ENCODE measurements around the gene HS6ST1.
A peak's percentile ranks its signal among the peaks of the same experiment; 100 is the strongest.

The HS6ST1 gene

GRCh38 chr2:128314348-128315121 lies 4.1 kb downstream of the HS6ST1 start:
- no peak overlapping the region for H3K4me3 ChIP-seq
- peaks cover 4% of the 10 kb centered on the region; the same call in 1 of the 2 replicates for H3K4me1 ChIP-seq
- no peak for DNase-seq (ENCODE audit: low spot score in 2 of 2)
- no peaks in the 10 kb centered on the region for H3K9me3 ChIP-seq
- in situ Hi-C loops (cut with MboI; ENCODE audit: low sequenced_read_pairs), result no loop called here
- H3K27me3 ChIP-seq (ENCODE audit: low read depth), result no peaks in the 10 kb centered on the region
- H3K36me3 ChIP-seq (replicated peaks), result peaks cover under 1% of the 10 kb centered on the region

GRCh38 chr2:128313931-128314347 lies 4.7 kb downstream of the HS6ST1 start:
- peaks cover 7% of the 10 kb centered on the region for H3K36me3 ChIP-seq (replicated peaks)
- in situ Hi-C loops (cut with MboI; ENCODE audit: low sequenced_read_pairs), result no loop called here
- no peaks in the 10 kb centered on the region for H3K27me3 ChIP-seq (ENCODE audit: low read depth)
- no peaks in the 10 kb centered on the region for H3K9me3 ChIP-seq
- peaks cover 4% of the 10 kb centered on the region; the same call in 1 of the 2 replicates for H3K4me1 ChIP-seq
- H3K4me3 ChIP-seq, result no peak overlapping the region
- no peak for DNase-seq (ENCODE audit: low spot score in 2 of 2)

GRCh38 chr2:128313091-128313836 lies 5.4 kb downstream of the HS6ST1 start:
- Histone ChIP-seq H3K27me3 (ENCODE audit: low read depth) (no peaks in the 10 kb centered on the region), H3K4me1 (peaks cover 4% of the 10 kb centered on the region; the same call in 1 of the 2 replicates), H3K36me3 (replicated peaks) (peaks cover 8% of the 10 kb centered on the region), H3K4me3 (no peak overlapping the region), H3K9me3 (no peaks in the 10 kb centered on the region)
- in situ Hi-C loops (cut with MboI; ENCODE audit: low sequenced_read_pairs), result no loop called here
- peak; percentile 15 to 54 for DNase-seq (ENCODE audit: low spot score in 2 of 2)

DNA sequence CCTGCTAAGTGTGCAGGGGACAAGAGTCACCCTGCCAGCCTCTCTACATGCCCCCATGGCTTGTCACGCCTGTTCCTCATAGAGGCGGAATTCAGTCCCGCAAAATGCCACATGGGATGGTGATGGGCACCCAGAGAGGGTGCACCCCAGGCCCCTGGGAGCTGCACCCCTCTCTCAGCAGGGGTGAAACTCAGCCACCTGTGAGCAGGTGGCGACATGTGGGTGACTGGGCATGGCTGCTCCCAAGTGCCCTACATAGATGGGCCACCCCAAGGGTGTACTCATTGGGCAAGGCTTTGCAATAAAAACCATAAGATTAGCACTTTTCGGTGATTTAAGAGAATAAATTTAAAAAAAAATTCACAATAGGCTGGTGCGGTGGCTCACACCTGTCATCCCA lies 6.3 kb downstream of the HS6ST1 start:
- H3K4me3 ChIP-seq, result no peak overlapping the region
- no peak for DNase-seq (ENCODE audit: low spot score in 2 of 2)
- no peaks in the 10 kb centered on the region for H3K9me3 ChIP-seq
- H3K36me3 ChIP-seq (replicated peaks), result peaks cover 11% of the 10 kb centered on the region
- in situ Hi-C loops (cut with MboI; ENCODE audit: low sequenced_read_pairs), result no loop called here
- H3K4me1 ChIP-seq, result peaks cover 4% of the 10 kb centered on the region; the same call in 1 of the 2 replicates
- no peaks in the 10 kb centered on the region for H3K27me3 ChIP-seq (ENCODE audit: low read depth)

DNA sequence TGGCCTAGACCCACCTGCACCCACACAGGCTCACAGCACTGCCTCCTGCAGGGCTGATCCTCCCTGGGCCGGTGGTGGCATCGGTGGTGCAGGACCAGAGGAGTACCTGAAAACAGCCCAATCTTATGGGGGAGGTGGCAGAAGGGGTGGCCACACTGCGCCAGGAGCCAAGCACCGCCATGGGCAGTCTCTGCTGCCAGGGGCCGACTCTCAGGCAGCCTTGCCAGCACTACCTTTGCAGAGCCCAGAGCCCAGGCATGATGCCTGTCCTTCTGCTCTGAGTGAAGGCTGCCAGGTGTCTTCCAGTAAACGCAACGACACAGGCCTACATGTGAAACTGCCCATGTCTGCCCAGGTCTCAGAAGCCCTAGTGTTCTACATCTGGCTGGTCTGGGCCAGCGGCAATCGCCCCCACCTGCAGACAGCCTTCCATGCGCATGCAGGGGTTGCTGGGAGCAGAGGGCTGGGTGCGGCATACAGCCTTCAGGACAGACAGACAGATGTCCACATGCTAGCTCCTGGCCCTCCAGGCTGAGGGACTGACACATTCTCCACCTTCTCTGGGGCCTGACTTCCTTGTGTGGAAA lies 6.8 kb downstream of the HS6ST1 start:
- in situ Hi-C loops (cut with MboI; ENCODE audit: low sequenced_read_pairs), result no loop called here
- Histone ChIP-seq H3K4me3 (no peak overlapping the region), H3K9me3 (no peaks in the 10 kb centered on the region), H3K27me3 (ENCODE audit: low read depth) (no peaks in the 10 kb centered on the region), H3K4me1 (peaks cover 4% of the 10 kb centered on the region; the same call in 1 of the 2 replicates), H3K36me3 (replicated peaks) (peaks cover 11% of the 10 kb centered on the region)
- DNase-seq (ENCODE audit: low spot score in 2 of 2), result no peak

- no peaks in the 10 kb centered on the region for H3K27me3 ChIP-seq (ENCODE audit: low read depth)
- DNase-seq (ENCODE audit: low spot score in 2 of 2), result no peak
- H3K4me3 ChIP-seq, result no peak overlapping the region
- no peaks in the 10 kb centered on the region; the same call in 1 of the 2 replicates for H3K4me1 ChIP-seq
- peaks cover 11% of the 10 kb centered on the region for H3K36me3 ChIP-seq (replicated peaks)
- no peaks in the 10 kb centered on the region for H3K9me3 ChIP-seq
- in situ Hi-C loops (cut with MboI; ENCODE audit: low sequenced_read_pairs), result no loop called here
These were observed 7.4 kb downstream of the HS6ST1 start for GRCh38 chr2:128311216-128311754.

DNA sequence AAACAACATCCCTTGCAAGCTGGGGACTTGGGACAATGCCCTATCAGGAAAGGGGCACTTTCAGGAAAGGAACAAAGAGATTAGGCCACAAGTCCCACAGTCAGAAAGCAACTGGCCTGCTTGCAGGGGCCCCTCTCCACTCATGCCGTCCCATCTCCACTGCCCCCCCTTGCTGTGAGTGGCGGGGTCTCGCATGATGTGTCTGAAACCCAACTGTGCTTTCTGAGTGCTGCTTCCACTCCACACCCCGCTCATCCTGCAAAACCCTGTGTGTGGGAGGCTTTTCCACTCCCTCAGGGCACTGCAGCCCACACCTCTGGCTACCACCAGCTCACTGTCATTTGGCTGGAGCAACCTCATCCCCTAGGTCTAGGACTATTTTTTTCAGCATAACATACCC lies 7.9 kb downstream of the HS6ST1 start:
- Histone ChIP-seq H3K9me3 (no peaks in the 10 kb centered on the region), H3K27me3 (ENCODE audit: low read depth) (no peaks in the 10 kb centered on the region), H3K4me3 (no peak overlapping the region), H3K36me3 (replicated peaks) (peaks cover 11% of the 10 kb centered on the region), H3K4me1 (peaks cover under 1% of the 10 kb centered on the region)
- DNase-seq (ENCODE audit: low spot score in 2 of 2), result no peak
- in situ Hi-C loops (cut with MboI; ENCODE audit: low sequenced_read_pairs), result no loop called here

- H3K36me3 ChIP-seq (replicated peaks), result peaks cover 11% of the 10 kb centered on the region
- DNase-seq (ENCODE audit: low spot score in 2 of 2), result peak in 1 of 2 experiments; percentile 5
- no peaks in the 10 kb centered on the region for H3K9me3 ChIP-seq
- no peaks in the 10 kb centered on the region for H3K27me3 ChIP-seq (ENCODE audit: low read depth)
- in situ Hi-C loops (cut with MboI; ENCODE audit: low sequenced_read_pairs), result no loop called here
- H3K4me3 ChIP-seq, result no peak overlapping the region
- H3K4me1 ChIP-seq, result peaks cover 6% of the 10 kb centered on the region
These were observed 8.5 kb downstream of the HS6ST1 start for GRCh38 chr2:128310094-128310716.

GRCh38 chr2:128309280-128310093 lies 9.2 kb downstream of the HS6ST1 start:
- Histone ChIP-seq H3K9me3 (no peaks in the 10 kb centered on the region), H3K4me1 (peaks cover 12% of the 10 kb centered on the region), H3K27me3 (ENCODE audit: low read depth) (no peaks in the 10 kb centered on the region), H3K4me3 (no peak overlapping the region), H3K36me3 (replicated peaks) (peaks cover 11% of the 10 kb centered on the region)
- in situ Hi-C loops (cut with MboI; ENCODE audit: low sequenced_read_pairs), result no loop called here
- DNase-seq (ENCODE audit: low spot score in 2 of 2), result peak in 1 of 2 experiments; percentile 5

DNA sequence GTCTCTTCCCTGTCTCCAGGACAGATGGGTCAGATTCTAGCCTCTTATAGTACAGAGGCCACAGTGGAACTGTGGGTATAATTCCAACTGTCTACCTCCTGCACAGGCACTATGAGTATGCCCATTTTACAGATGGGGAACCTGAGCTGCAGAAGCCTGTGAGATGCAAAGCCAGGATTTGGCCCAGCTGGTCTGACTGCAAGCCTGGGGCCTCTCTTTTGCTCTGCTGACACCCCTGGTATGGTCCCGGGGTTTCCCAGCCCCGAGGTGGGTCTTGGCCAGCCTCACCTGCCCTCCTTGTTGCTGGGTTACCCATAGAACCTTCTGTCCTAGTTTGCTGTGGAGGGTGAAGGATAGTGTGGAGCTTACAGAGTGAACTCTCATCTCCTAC lies 9.8 kb downstream of the HS6ST1 start:
- Histone ChIP-seq H3K36me3 (replicated peaks) (peaks cover 11% of the 10 kb centered on the region), H3K27me3 (ENCODE audit: low read depth) (no peaks in the 10 kb centered on the region)
- in situ Hi-C loops (cut with MboI; ENCODE audit: low sequenced_read_pairs), result no loop called here

DNA sequence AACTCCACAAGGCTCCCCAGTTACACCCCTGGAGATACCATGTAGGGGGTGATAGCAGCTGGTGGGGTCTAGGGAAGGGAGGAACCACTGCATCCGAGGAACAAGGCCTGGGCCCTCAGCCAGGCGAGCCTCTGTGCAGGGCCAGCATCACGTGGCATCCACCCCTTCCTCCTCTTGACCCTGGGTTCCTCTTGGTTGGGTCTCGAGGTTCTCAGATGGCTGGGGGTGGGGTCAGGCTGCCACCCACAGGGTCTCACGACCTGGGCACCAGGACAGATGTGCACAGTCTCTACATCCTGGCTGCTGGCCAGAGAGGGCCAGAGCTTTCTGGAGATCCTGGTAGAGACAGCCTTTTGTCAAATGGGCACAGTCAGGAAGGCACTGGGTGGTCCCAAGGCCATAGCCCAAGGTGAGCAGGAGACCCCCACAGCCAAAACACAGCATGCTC lies 10.4 kb downstream of the HS6ST1 start:
- Histone ChIP-seq H3K4me3 (no peak overlapping the region), H3K36me3 (replicated peaks) (peaks cover 11% of the 10 kb centered on the region), H3K9me3 (no peaks in the 10 kb centered on the region), H3K27me3 (ENCODE audit: low read depth) (no peaks in the 10 kb centered on the region), H3K4me1 (peaks cover 12% of the 10 kb centered on the region)
- in situ Hi-C loops (cut with MboI; ENCODE audit: low sequenced_read_pairs), result no loop called here
- no peak for DNase-seq (ENCODE audit: low spot score in 2 of 2)

More for the DNA sequence above, 9.8 kb downstream of the HS6ST1 start:
- H3K9me3 ChIP-seq, result no peaks in the 10 kb centered on the region
- DNase-seq (ENCODE audit: low spot score in 2 of 2), result no peak
- H3K4me1 ChIP-seq, result peaks cover 12% of the 10 kb centered on the region
- no peak overlapping the region for H3K4me3 ChIP-seq

DNA sequence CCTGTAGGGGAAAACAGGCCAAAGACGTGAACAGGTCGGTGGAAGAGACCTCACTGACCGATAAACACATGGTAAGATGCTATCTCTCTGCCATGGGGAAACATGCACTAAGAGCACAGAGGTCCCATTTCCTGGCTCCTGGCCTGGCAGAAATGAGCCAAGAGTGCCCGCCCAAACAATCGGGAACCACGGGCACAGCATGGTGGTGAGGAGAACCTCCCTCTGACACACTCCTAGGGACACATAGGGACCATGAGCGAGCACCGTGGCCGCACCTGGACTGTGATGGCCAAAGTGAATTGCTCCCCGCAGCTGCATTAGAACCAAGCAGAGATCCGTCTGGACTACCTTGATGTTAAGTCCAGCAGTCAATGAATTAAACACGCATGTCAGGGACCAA lies 11.1 kb downstream of the HS6ST1 start:
- in situ Hi-C loops (cut with MboI; ENCODE audit: low sequenced_read_pairs), result no loop called here
- H3K36me3 ChIP-seq (replicated peaks), result peaks cover 11% of the 10 kb centered on the region
- H3K9me3 ChIP-seq, result no peaks in the 10 kb centered on the region

More for the DNA sequence above, 11.1 kb downstream of the HS6ST1 start:
- no peak for DNase-seq (ENCODE audit: low spot score in 2 of 2)
- H3K4me1 ChIP-seq, result peaks cover 12% of the 10 kb centered on the region
- H3K4me3 ChIP-seq, result no peak overlapping the region
- H3K27me3 ChIP-seq (ENCODE audit: low read depth), result no peaks in the 10 kb centered on the region

Data from HAP-1 (cell line).